ENCODE results near the gene NTN1.

NTN1 gene

GRCh38 chr17:9226130-9226793 is 205.0 kb downstream of the NTN1 start:
- H3K9ac ChIP-seq (ENCODE audit: insufficient read length), result no peak overlapping the region
- no peaks in the 10 kb centered on the region for H3K9me3 ChIP-seq (ENCODE audit: low read depth, low read length)
- H3K36me3 ChIP-seq (ENCODE audit: insufficient read depth, low read length), result no peaks in the 10 kb centered on the region
- no peak overlapping the region for H3K4me3 ChIP-seq
- TF ChIP-seq POLR2AphosphoS5 (IDR thresholded peaks at IDR 0.05; ENCODE audit: borderline replicate concordance, low read depth, low read length), result no peak
- TF ChIP-seq EZH2 (IDR thresholded peaks at IDR 0.05), result no peak
- H3K27ac ChIP-seq, result no peak overlapping the region
- no peak for DNase-seq (ENCODE audit: low read depth, low spot score)

- H3K9me3 ChIP-seq (ENCODE audit: low read depth, low read length), result no peaks in the 10 kb centered on the region
- no peak for TF ChIP-seq POLR2AphosphoS5 (IDR thresholded peaks at IDR 0.05; ENCODE audit: borderline replicate concordance, low read depth, low read length)
- TF ChIP-seq FOXP2 (optimal IDR thresholded peaks at IDR 0.05; ENCODE audit: control extremely low read depth, extremely low read length, insufficient read depth), result no peak
- TF ChIP-seq EZH2 (IDR thresholded peaks at IDR 0.05), result no peak
- no peak overlapping the region for H3K27ac ChIP-seq
- no peaks in the 10 kb centered on the region for H3K36me3 ChIP-seq (ENCODE audit: insufficient read depth, low read length)
- no peak overlapping the region for H3K9ac ChIP-seq (ENCODE audit: insufficient read length)
- no peak overlapping the region for H3K4me3 ChIP-seq
- no peak for DNase-seq (ENCODE audit: low read depth, low spot score)
These were observed 205.5 kb downstream of the NTN1 start for GRCh38 chr17:9226794-9227135.

GRCh38 chr17:9227819-9228407 is 206.6 kb downstream of the NTN1 start:
- Histone ChIP-seq H3K9ac (ENCODE audit: insufficient read length) (no peak overlapping the region), H3K9me3 (ENCODE audit: low read depth, low read length) (no peaks in the 10 kb centered on the region), H3K27ac (no peak overlapping the region), H3K4me3 (no peak overlapping the region), H3K36me3 (ENCODE audit: insufficient read depth, low read length) (no peaks in the 10 kb centered on the region)
- DNase-seq (ENCODE audit: low read depth, low spot score), result no peak
- no peak for TF ChIP-seq POLR2AphosphoS5 (IDR thresholded peaks at IDR 0.05; ENCODE audit: borderline replicate concordance, low read depth, low read length)
- no peak for TF ChIP-seq EZH2 (IDR thresholded peaks at IDR 0.05)
- TF ChIP-seq FOXP2 (optimal IDR thresholded peaks at IDR 0.05; ENCODE audit: control extremely low read depth, extremely low read length, insufficient read depth), result no peak

- Histone ChIP-seq H3K27ac (no peak overlapping the region), H3K4me3 (no peak overlapping the region), H3K9ac (ENCODE audit: insufficient read length) (no peak overlapping the region), H3K9me3 (ENCODE audit: low read depth, low read length) (no peaks in the 10 kb centered on the region), H3K36me3 (ENCODE audit: insufficient read depth, low read length) (no peaks in the 10 kb centered on the region)
- DNase-seq (ENCODE audit: low read depth, low spot score), result no peak
- TF ChIP-seq EZH2 (IDR thresholded peaks at IDR 0.05), result no peak
- no peak for TF ChIP-seq FOXP2 (optimal IDR thresholded peaks at IDR 0.05; ENCODE audit: control extremely low read depth, extremely low read length, insufficient read depth)
- no peak for TF ChIP-seq POLR2AphosphoS5 (IDR thresholded peaks at IDR 0.05; ENCODE audit: borderline replicate concordance, low read depth, low read length)
These were observed 207.3 kb downstream of the NTN1 start for GRCh38 chr17:9228408-9229159.

GRCh38 chr17:9229160-9229825 is 208.0 kb downstream of the NTN1 start:
- H3K9ac ChIP-seq (ENCODE audit: insufficient read length), result no peak overlapping the region

GRCh38 chr17:9229826-9230201 is 208.5 kb downstream of the NTN1 start:
- no peak overlapping the region for H3K9ac ChIP-seq (ENCODE audit: insufficient read length)
- no peaks in the 10 kb centered on the region for H3K36me3 ChIP-seq (ENCODE audit: insufficient read depth, low read length)
- no peak for DNase-seq (ENCODE audit: low read depth, low spot score)
- H3K4me3 ChIP-seq, result no peak overlapping the region
- TF ChIP-seq POLR2AphosphoS5 (IDR thresholded peaks at IDR 0.05; ENCODE audit: borderline replicate concordance, low read depth, low read length) (no peak), FOXP2 (optimal IDR thresholded peaks at IDR 0.05; ENCODE audit: control extremely low read depth, extremely low read length, insufficient read depth) (no peak), EZH2 (IDR thresholded peaks at IDR 0.05) (no peak)
- no peak overlapping the region for H3K27ac ChIP-seq
- no peaks in the 10 kb centered on the region for H3K9me3 ChIP-seq (ENCODE audit: low read depth, low read length)

More at GRCh38 chr17:9229160-9229825, 208.0 kb downstream of the NTN1 start:
- H3K27ac ChIP-seq, result no peak overlapping the region
- TF ChIP-seq POLR2AphosphoS5 (IDR thresholded peaks at IDR 0.05; ENCODE audit: borderline replicate concordance, low read depth, low read length) (no peak), FOXP2 (optimal IDR thresholded peaks at IDR 0.05; ENCODE audit: control extremely low read depth, extremely low read length, insufficient read depth) (no peak), EZH2 (IDR thresholded peaks at IDR 0.05) (no peak)
- no peaks in the 10 kb centered on the region for H3K9me3 ChIP-seq (ENCODE audit: low read depth, low read length)
- no peaks in the 10 kb centered on the region for H3K36me3 ChIP-seq (ENCODE audit: insufficient read depth, low read length)
- DNase-seq (ENCODE audit: low read depth, low spot score), result no peak
- no peak overlapping the region for H3K4me3 ChIP-seq

GRCh38 chr17:9230346-9230745 is 209.0 kb downstream of the NTN1 start:
- Histone ChIP-seq H3K9ac (ENCODE audit: insufficient read length) (no peak overlapping the region), H3K9me3 (ENCODE audit: low read depth, low read length) (no peaks in the 10 kb centered on the region), H3K27ac (no peak overlapping the region), H3K36me3 (ENCODE audit: insufficient read depth, low read length) (no peaks in the 10 kb centered on the region), H3K4me3 (no peak overlapping the region)
- no peak for DNase-seq (ENCODE audit: low read depth, low spot score)
- no peak for TF ChIP-seq FOXP2 (optimal IDR thresholded peaks at IDR 0.05; ENCODE audit: control extremely low read depth, extremely low read length, insufficient read depth)
- TF ChIP-seq EZH2 (IDR thresholded peaks at IDR 0.05), result no peak
- TF ChIP-seq POLR2AphosphoS5 (IDR thresholded peaks at IDR 0.05; ENCODE audit: borderline replicate concordance, low read depth, low read length), result no peak

- TF ChIP-seq EZH2 (IDR thresholded peaks at IDR 0.05) (no peak), FOXP2 (optimal IDR thresholded peaks at IDR 0.05; ENCODE audit: control extremely low read depth, extremely low read length, insufficient read depth) (no peak), POLR2AphosphoS5 (IDR thresholded peaks at IDR 0.05; ENCODE audit: borderline replicate concordance, low read depth, low read length) (no peak)
- Histone ChIP-seq H3K4me3 (no peak overlapping the region), H3K27ac (no peak overlapping the region), H3K9me3 (ENCODE audit: low read depth, low read length) (no peaks in the 10 kb centered on the region), H3K36me3 (ENCODE audit: insufficient read depth, low read length) (no peaks in the 10 kb centered on the region), H3K9ac (ENCODE audit: insufficient read length) (no peak overlapping the region)
- DNase-seq (ENCODE audit: low read depth, low spot score), result no peak
These were observed 209.6 kb downstream of the NTN1 start for GRCh38 chr17:9230861-9231260.
